GM19468 (cell line): ENCODE data around the gene AKR1C4.
"Not testable (repeated sequence)": the region's sequence is repeated elsewhere in the genome, so short reads cannot be mapped to it uniquely, and the experiment has no call there.

Experiments used
- ATAC-seq: cut with Tn5 transposase; IDR thresholded peaks from one replicate; pipeline ENCODE4 v1.9.1; 2021; ENCODE audit warnings: mild to moderate bottlenecking, moderate library complexity, moderate number of reproducible peaks; ENCODE audit not compliant: unreplicated experiment; ENCODE audit errors: extremely low read depth

The AKR1C4 gene

DNA sequence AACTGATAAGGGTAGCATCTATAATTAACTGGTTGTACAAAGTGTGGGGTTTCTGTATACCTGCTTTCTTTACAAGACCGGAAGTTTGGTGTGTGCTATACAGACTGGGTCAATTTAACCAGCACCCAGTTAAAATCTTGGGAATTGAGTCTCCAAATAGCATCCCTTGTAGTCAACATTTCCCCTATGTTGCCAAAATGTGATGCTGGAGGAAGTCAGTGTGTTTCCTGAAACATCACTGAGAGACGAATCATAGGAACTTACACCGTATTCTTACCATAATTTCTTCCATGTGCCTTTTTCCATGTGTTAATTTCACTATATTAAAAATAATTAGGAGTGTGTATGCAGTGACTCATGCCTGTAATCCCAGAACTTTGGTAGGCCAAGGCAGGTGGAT, 1.7 kb downstream of the AKR1C4 start:
- no peak for ATAC-seq

DNA sequence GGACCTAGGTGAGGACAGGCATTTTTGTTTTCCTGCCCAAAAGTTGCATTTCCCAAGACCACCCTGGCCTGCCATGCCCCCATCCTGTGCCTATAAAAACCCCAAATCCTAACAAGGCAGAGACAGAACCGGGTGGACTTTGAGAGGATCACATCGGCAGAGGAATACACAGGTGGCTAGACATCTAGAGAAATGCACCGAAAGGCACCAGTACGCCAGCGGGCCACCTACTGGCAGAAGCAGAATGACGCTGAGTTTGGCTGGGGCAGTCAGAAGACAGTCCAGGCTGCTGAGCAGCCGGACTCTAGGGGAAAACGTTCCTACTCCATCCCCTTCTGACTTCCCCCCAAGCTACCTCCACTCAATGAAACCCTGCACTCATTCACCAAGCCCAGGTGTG, 2.8 kb downstream of the AKR1C4 start:
- no peak for ATAC-seq

DNA sequence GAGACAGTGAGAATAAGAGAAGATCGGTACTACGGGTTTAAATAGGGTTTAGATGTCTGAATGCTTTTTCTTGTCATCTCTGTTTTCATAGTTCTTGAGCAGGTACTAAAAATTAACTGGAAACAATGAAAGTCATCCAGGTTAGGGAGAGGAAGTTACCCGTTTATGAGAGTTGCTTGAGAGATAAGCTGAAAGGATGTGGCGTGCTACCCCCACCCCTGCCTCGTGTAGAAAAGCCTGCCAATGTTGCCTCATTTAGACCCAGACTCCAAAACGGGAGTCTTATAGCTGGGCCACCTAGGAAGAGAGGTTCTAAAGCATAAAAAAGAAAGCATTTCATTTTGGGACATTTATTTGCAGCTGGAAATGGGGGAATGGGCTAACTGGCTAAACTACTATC, 10.2 kb downstream of the AKR1C4 start:
- no peak for ATAC-seq

DNA sequence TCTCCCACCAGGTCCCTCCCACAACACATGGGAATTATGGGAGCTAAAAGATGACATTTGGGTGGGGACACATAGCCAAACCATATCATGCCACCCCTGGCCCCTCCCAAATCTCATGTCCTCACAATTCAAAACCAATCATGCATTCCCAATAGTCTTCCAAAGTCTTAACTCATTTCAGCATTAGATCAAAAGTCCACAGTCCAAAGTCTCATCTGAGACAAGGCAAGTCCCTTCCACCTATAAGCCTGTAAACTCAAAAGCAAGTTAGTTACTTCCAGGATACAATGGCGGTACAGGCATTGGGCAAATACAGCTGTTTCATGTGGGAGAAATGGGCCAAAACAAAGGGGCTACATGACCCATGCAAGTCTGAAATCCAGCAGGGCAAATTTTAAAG, 13.1 kb downstream of the AKR1C4 start:
- not testable (repeated sequence) for ATAC-seq

DNA sequence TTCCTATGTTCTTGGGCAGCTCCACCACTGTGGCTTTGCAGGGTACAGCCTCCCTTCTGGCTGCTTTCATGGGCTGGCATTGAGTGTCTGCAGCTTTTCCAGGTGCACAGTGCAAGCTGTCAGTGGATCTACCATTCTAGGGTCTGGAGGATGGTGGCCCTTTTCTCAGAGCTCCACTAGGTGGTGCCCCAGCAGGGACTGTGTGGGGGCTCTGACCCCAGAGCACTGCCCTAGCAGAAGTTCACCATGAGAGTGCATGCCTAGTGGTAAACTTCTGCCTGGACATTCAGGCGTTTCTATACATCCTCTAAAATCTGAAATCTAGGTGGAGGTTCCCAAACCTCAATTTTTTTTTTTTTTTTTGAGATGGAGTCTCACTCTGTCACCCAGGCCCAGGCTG, 13.6 kb downstream of the AKR1C4 start:
- ATAC-seq = not testable (repeated sequence)

DNA sequence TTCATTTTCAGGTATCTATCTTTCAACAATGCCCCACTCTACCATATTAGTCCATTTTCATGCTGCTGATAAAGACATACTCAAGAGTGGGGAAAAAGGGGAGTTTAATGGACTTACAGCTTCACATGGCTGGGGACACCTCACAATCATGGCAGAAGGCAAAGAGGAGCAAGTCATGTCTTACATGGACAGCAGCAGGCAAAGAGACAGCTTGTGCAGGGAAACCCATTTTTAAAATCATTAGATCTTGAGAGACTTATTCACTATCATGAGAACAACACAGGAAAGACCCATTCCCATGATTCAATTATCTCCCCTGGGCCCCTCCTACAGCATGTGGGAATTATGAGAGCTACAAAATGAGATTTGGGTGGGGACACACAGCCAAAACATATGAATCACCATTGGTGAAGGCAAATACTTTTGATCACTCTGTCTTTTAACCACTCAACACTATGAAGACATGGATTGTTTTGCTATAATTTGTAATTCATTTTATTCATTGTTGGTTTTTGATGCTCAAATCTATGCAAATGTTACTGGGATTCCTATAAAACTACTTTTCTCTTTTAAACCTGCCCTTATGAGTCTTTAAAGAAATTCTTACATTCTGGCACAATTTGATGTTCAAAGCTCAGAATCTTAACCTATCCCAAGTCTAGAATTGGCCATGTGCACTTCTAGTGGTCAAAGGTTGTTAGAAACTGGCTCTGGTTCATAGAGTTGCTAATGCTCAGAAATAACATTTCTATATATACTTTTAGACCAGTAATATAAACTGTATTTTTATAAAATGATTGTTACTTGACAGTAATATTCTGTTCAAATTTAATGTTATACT, 15.3 kb downstream of the AKR1C4 start:
- no peak for ATAC-seq

DNA sequence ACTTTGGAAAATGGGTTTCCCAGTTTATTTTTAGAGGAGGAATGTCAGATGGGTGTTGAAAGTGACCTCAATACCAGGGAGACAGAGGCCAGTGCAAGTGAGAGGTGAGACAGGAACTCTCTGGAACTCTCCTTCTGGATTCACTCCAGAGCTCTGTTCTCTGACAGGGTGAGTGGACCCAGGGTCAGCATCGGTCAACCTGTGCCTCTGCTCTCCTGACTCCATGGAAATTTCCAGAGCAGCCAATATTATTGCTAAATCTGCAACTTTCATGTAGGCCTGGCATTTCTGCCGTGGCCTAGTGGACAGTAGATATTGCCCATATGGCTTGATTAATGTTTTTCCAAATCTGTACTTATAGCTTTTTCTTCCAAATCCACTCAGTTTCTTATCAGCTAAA, 20.2 kb downstream of the AKR1C4 start:
- ATAC-seq = no peak

DNA sequence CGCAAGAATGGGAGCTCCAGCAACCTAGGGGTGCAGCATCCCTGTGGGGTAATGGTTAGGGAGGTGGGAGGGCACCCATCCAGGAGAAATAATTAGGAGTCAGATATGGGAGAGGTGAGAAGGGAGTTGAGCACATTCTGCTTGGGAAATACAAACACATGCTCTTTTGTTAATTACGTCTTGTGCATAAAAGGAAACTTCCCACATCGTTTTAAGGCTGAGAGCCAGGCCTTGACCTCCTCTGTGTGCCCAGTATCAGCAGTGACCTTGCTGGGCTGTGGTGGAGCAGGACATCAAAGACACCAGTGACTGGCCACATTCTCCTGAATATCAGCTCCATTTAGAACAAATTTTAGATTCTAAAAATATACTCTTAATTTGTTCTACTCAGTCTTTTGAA, 22.6 kb downstream of the AKR1C4 start:
- no peak for ATAC-seq

DNA sequence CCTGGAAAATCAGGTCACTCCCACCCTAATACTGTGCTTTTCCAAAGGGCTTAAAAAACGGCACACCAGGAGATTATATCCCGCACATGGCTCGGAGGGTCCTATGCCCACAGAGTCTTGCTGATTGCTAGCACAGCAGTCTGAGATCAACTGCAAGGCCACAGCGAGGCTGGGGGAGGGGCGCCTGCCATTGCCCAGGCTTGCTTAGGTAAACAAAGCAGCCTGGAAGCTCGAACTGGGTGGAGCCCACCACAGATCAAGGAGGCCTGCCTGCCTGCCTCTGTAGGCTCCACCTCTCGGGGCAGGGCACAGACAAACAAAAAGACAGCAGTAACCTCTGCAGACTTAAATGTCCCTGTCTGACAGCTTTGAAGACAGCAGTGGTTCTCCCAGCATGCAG, 26.3 kb downstream of the AKR1C4 start:
- not testable (repeated sequence) for ATAC-seq

DNA sequence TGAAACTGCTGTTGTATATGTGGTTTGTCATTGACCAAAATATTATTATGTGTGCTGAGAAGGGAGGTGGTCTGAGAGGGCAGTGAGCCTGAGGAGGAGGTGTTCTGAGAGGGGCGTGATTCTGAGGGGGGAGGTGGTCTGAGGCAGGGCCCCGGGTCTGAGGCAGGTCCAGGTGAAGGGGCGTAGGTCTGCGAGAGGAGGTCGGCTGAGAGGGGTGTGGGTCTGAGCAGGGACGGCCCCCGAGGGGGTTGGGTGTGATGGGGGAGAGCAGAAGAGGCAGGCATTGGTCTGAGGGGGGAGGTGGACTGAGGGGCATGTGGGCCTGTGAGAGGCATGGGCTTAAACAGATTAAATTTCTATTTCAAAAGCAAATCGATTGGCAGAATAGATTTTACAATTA, 32.4 kb downstream of the AKR1C4 start:
- ATAC-seq = no peak

DNA sequence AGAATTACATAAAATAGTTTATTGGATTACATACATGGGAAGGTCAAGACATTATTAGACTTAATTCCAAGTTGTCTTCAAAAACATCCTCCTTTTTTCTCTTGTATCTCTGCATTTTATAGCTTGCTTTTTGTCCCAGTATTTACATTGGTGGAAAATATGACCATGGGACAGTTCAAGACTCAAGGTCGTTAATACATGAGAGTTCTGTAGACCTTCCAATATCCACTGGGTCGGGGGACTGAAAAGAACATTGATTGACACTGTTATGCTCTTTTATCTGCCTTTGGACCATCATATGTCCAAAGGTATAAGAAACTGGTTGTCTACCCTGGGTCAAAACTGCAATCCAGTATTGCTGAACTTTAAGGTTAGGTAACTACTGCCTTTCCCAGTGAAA, 36.7 kb downstream of the AKR1C4 start:
- no peak for ATAC-seq

DNA sequence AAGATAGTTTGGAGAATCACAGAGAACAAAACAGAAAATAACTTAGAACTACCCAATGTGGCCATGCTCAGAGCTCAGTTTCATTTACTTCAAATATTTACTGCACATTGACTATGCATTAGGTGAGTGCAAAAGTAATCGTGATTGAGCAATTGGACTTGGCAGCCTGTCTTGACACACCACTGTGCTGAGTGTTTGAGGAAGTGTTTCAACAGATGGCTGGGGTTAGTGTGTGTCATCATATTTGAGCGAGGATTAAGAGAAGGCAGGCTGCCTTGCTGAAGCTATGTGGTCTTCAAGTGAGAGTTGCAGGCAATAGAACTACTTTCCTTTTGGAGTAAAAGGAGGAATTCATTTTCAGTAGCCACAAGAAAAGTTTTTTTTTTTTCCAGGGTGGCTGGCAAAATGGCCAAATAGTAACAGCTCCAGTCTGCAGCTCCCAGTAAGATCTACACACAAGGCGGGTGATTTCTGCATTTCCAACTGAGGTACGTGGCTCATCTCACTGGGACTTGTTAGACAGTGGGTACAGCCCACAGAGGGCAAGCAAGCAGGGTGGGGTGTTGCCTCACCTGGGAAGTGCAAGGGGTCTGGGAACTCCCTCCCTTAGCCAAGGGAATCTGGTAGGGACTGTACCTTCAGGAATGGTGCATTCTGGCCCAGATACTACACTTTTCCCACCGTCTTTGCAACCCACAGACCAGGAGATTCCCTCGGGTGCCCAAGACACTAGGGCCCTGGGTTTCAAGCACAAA, 37.6 kb downstream of the AKR1C4 start:
- no peak for ATAC-seq

DNA sequence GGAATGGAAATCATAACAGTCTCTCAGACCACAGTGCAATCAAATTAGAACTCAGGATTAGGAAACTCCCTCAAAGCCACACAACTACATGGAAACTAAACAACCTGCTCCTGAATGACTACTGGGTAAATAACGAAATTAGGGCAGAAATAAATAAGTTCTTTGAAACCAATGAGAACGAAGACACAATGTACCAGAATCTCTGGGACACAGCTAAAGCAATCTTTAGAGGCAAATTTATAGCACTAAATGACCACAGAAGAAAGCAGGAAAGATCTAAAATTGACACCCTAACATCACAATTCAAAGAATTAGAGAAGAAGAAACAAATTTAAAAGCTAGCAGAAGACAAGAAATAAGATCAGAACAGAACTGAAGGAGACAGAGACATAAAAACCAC, 40.9 kb downstream of the AKR1C4 start:
- not testable (repeated sequence) for ATAC-seq

DNA sequence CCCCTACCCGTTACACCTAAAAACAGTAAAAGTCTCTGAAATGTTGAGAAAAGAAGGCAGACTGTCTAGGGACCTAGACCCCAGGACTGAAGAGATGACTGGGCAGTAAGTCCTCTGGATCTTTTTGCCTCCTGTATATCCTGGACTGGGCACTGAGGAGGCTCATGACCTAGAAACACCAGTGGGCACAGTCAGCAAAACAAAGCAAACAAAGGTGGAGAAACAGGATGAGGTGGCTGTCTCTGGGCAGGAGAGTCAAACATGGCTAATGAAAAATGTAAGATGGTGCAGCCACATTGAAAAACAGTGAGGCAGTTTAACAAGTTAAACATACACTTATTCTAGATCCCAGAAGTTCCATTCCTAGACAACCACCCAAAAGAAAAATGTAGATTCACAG, 45.9 kb downstream of the AKR1C4 start:
- no peak for ATAC-seq

DNA sequence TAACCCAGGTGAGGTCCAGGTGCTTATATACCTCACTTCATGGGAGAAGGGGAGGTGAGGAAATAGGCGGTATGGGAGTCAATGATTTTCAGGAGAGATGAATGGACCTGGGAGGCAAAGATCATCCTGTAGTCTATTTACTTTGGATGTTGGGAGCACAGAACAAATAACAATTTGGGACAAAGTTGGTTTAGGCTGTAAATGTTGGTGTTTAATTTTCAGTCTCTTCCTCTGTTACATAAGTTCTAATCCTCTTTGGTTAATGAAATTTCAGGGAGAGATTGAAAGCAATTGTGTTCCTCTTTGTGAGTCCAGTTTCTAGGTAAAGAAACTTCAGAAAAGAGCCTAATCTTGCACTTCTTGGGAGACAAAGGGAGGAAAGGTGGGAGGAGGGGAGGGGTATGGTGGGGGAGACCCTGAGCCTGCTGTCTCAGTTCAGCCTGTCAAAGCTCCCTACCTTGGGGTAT, 46.9 kb downstream of the AKR1C4 start:
- no peak for ATAC-seq

DNA sequence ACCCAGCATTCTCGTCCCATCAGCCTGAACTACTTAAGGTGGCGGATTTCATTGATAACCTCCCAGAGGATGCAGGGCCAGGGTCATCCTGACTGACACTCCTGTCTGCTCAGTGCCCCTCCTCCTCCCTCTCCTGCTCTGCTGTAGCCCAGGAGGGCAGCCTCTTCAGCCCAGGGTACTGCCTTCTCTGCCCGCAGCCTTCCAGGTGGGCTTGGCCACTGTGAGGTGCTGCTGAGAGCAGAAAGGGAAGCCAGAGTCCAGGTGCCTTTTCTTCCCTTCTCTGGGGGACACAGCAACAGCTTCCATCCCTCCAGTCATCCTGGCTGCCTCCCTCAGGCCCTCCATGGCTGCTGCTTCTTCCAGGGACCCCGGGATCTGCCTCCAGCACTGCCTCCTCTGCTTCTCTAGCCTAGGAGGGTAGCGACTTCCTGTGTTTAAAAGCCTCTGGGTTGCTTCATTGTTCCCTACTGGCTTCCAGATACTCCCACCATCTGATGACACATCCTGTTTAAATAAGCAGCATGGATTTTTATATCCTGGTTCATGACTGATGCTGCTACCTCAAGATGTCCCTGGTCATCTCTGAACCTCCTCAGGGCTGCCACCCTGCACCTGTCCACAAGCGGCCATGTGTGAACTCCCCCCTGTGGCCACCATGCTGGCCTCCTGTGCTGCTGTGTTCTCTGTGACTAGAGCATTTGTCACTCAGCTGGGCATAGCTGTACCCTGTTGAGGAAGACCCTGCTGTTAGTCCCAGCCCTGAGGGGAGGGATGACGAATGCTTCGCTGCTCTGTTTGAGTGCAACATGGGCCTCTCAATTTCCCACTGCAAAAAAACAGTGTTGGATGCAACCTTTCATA, 55.8 kb downstream of the AKR1C4 start:
- no peak for ATAC-seq

DNA sequence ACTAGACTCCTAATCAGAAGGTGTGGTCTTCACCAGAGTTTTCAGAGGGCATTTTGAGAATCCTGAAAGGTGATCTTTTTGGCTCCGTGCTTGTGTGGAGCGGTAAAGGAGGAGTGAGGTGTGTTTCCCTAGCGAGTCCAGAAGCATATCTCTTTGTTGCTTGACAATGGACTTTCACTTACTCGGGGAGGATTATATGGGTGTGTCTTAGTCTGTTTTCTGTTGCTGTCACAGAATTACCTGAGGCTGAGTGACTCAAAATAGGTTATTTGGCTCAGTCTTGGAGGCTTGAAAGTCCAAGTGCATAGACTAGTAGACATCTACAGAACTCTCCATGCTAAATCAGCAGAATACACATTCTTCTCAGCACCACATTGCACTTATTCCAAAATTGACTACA, 57.9 kb downstream of the AKR1C4 start:
- no peak for ATAC-seq

DNA sequence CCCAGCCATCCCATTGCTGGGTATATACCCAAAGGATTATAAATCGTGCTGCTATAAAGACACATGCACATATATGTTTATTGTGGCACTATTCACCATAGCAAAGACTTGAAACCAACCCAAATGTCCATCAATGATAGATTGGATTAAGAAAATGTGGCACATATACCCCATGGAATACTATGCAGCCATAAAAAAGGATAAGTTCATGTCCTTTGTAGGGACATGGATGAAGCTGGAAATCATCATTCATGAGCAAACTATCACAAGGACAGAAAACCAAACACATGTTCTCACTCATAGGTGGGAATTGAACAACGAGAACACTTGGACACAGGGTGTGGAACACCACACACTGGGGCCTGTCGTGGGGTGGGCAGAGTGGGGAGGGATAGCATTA, 61.1 kb downstream of the AKR1C4 start:
- ATAC-seq = not testable (repeated sequence)

DNA sequence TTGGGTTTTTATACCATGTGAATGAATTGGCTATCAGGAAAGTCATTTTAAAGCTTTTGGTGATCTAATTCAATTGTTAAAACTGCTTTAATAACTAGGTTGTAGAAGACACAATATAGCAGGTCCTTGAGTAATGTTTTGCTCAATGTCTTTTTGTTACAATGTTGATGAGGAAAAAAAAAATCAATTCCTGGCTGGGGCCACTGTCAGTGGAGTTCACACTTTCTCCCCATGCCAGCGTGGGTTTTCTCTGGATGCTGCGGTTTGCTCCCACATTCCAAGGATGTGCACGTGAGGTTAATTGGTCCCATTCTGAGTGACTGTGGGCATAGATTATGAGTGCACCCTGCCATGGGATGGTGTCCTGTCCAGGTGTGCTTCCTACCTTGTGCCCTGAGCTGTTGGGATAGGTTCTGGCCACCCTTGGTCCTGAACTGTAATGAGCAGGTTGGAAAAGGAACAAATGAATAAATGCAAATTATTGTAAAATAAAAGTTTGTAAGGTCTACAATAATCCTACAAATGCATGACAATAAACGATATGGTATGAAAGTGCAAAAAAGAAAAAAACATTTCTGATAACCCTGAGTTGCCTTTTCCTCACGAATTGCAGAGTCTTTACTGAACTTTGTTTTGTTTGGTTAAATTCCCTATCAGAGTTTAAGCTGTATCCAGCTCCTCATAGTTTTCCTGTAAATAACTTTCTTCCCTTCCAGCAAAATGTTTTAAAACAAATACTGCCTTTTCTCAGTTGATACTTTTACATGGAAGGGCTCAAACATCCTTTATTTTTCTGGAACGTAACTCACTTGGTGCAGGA, 62.7 kb downstream of the AKR1C4 start:
- ATAC-seq = no peak
